Mesenchymal stem cell (in vitro differentiated cells and primary cell): Measurements from ENCODE around the gene ZEB1. TPM values are rescaled to one million over a fixed set of nuclear protein-coding genes. Genes with fewer than 3 reads are reported as not detected.

ENCODE experiments used
- DNase-seq: peaks from one replicate; pipeline ENCODE4 v3.0.0-alpha.2; 2013
- H2AFZ ChIP-seq: one replicate; pipeline ENCODE4 v1.6.1; 2013; ENCODE audit warnings: low read depth, mild to moderate bottlenecking, control low read depth, inconsistent platforms, low read length, moderate library complexity
- H2AK5ac ChIP-seq: 2 replicates; pipeline ENCODE4 v1.6.1; 2013; ENCODE audit warnings: low read length, moderate library complexity, mild to moderate bottlenecking, inconsistent platforms; ENCODE audit not compliant: severe bottlenecking
- H2BK120ac ChIP-seq: one replicate; pipeline ENCODE4 v1.6.1; 2013; ENCODE audit warnings: low read depth, mild to moderate bottlenecking, inconsistent platforms, low read length, moderate library complexity
- H2BK12ac ChIP-seq, 2 experiments: one replicate each; pipeline ENCODE4 v1.6.1; 2013; ENCODE audit warnings: inconsistent platforms in 2 of 2, low read length in 2 of 2, mild to moderate bottlenecking in 2 of 2, moderate library complexity in 2 of 2, control low read depth in 1 of 2
- H2BK15ac ChIP-seq: one replicate; pipeline ENCODE4 v1.6.1; 2013; ENCODE audit warnings: mild to moderate bottlenecking, low read depth, inconsistent platforms; ENCODE audit not compliant: poor library complexity, severe bottlenecking
- H2BK5ac ChIP-seq: 2 replicates; pipeline ENCODE4 v1.6.1; 2013; ENCODE audit warnings: low read depth, mild to moderate bottlenecking, low read length, control low read depth, inconsistent platforms; ENCODE audit not compliant: poor library complexity, severe bottlenecking
- H3K14ac ChIP-seq, 2 experiments: one replicate each; pipeline ENCODE4 v1.6.1; 2013; ENCODE audit warnings: inconsistent platforms in 2 of 2, low read length in 2 of 2, control low read depth in 1 of 2, mild to moderate bottlenecking in 1 of 2, moderate library complexity in 1 of 2
- H3K18ac ChIP-seq, 2 experiments: one replicate each; pipeline ENCODE4 v1.6.1; 2013; ENCODE audit warnings: inconsistent platforms in 2 of 2, low read length in 2 of 2, control low read depth in 1 of 2, low read depth in 1 of 2, mild to moderate bottlenecking in 1 of 2
- H3K23ac ChIP-seq, 2 experiments: one replicate each; pipeline ENCODE4 v1.6.1; 2013; ENCODE audit warnings: inconsistent platforms in 2 of 2, low read length in 2 of 2, mild to moderate bottlenecking in 2 of 2, moderate library complexity in 2 of 2, control low read depth in 1 of 2
- H3K27ac ChIP-seq: 2 replicates; pipeline ENCODE4 v1.5.1; 2013; ENCODE audit warnings: mild to moderate bottlenecking, moderate library complexity, low read length, control low read depth, inconsistent platforms; ENCODE audit not compliant: poor library complexity, severe bottlenecking
- H3K27me3 ChIP-seq, 2 experiments: 2 replicates each; pipeline versions ENCODE4 v1.6.1 to v1.7.0; 2013; ENCODE audit warnings: low read length in 2 of 2, mild to moderate bottlenecking in 2 of 2, moderate library complexity in 2 of 2, control low read depth in 1 of 2, inconsistent platforms in 1 of 2; ENCODE audit not compliant: control insufficient read depth in 1 of 2, insufficient read depth in 1 of 2
- H3K36me3 ChIP-seq, 2 experiments: 2 replicates each; pipeline versions ENCODE4 v1.6.1 to v1.7.0; 2013; ENCODE audit warnings: low read length in 2 of 2, control low read depth in 1 of 2, inconsistent platforms in 1 of 2, low read depth in 1 of 2, mild to moderate bottlenecking in 1 of 2; ENCODE audit not compliant: insufficient read depth in 2 of 2, control insufficient read depth in 1 of 2
- H3K4ac ChIP-seq, 2 experiments: one replicate each; pipeline ENCODE4 v1.6.1; 2013; ENCODE audit warnings: inconsistent platforms in 2 of 2, low read length in 2 of 2, mild to moderate bottlenecking in 2 of 2, moderate library complexity in 2 of 2, control low read depth in 1 of 2, low read depth in 1 of 2
- H3K4me1 ChIP-seq: 2 replicates; pipeline ENCODE4 v1.6.1; 2013; ENCODE audit warnings: low read depth, low read length, control low read depth; ENCODE audit not compliant: control insufficient read depth, insufficient read depth
- H3K4me2 ChIP-seq: 2 replicates; pipeline ENCODE4 v1.6.1; 2013; ENCODE audit warnings: low read length, mild to moderate bottlenecking, inconsistent platforms; ENCODE audit not compliant: poor library complexity, severe bottlenecking
- H3K4me3 ChIP-seq, 2 experiments: 2 replicates each; pipeline versions ENCODE4 v1.5.1 to v1.7.0; 2013; ENCODE audit warnings: low read length in 2 of 2, mild to moderate bottlenecking in 2 of 2, control low read depth in 1 of 2, low read depth in 1 of 2; ENCODE audit not compliant: insufficient read depth in 1 of 2
- H3K79me1 ChIP-seq: replicated peaks from 2 replicates; pipeline ENCODE4 v1.6.1; 2013; ENCODE audit warnings: mild to moderate bottlenecking, control low read depth, low read length, inconsistent platforms; ENCODE audit not compliant: poor library complexity, severe bottlenecking
- H3K9ac ChIP-seq: 2 replicates; pipeline ENCODE4 v1.7.0; 2013; ENCODE audit warnings: mild to moderate bottlenecking, low read length, moderate library complexity
- H3K9me3 ChIP-seq: 2 replicates; pipeline ENCODE4 v1.7.0; 2013; ENCODE audit warnings: mild to moderate bottlenecking, low read length; ENCODE audit not compliant: control insufficient read depth
- H4K8ac ChIP-seq: one replicate; pipeline ENCODE4 v1.6.1; 2013; ENCODE audit warnings: inconsistent platforms, mild to moderate bottlenecking, low read length, moderate library complexity
- H4K91ac ChIP-seq: one replicate; pipeline ENCODE4 v1.6.1; 2013; ENCODE audit warnings: mild to moderate bottlenecking, low read length, inconsistent platforms
- WGBS: methylation state at CpG from one replicate; pipeline ENCODE4 v1.1.7; 2013; ENCODE audit warnings: mixed read lengths; 5-methylcytosine and 5-hydroxymethylcytosine counted together
- small RNA-seq: library from polyadenylated mRNA; stranded (forward); fragments of <200 nt; extraction: miRNeasy Mini kit (QIAGEN cat#:217004); gene quantifications from one replicate; pipeline ENCODE3, GENCODE V24; 2013; ENCODE audit warnings: low read depth

Gene ZEB1

GRCh38 chr10:31578951-31579350 lies 259.9 kb downstream of the ZEB1 start:
- no peak overlapping the region for H2BK120ac ChIP-seq

More at GRCh38 chr10:31578951-31579350, 259.9 kb downstream of the ZEB1 start:
- H2AK5ac ChIP-seq: no peak overlapping the region
- no peak overlapping the region for H2BK12ac ChIP-seq
- H2AFZ ChIP-seq: no peak overlapping the region
- no peak overlapping the region for H3K18ac ChIP-seq
- no peak overlapping the region for H2BK15ac ChIP-seq
- H3K4me1 ChIP-seq: peaks cover 5% of the 10 kb centered on the region
- no peak overlapping the region for H3K4me3 ChIP-seq
- no peak for DNase-seq
- H2BK5ac ChIP-seq: no peak overlapping the region
- H3K14ac ChIP-seq: no peak overlapping the region
- no peak overlapping the region for H3K4me2 ChIP-seq
- WGBS: 88% methylated on average over 4 of the region's 4 CpGs
- peaks cover 13% of the 10 kb centered on the region for H3K9me3 ChIP-seq
- no peak overlapping the region for H3K9ac ChIP-seq
- no peaks in the 10 kb centered on the region for H3K36me3 ChIP-seq
- H3K27me3 ChIP-seq: no peaks in the 10 kb centered on the region
- no peaks in the 10 kb centered on the region for H3K79me1 ChIP-seq
- H3K27ac ChIP-seq: no peak overlapping the region
- no peak overlapping the region for H4K91ac ChIP-seq
- no peak overlapping the region for H3K4ac ChIP-seq
- H3K23ac ChIP-seq: no peak overlapping the region
- no peak overlapping the region for H4K8ac ChIP-seq

Small RNA genes within 50 kb of the gene (small RNA-seq; reads per million reads assigned to genes)
- not detected for gene SPTLC1P1
